SIG-M5 treated with dmso at 0.1 percent for 504 hours (cell line): Measurements from ENCODE around the gene WDR45.

ENCODE experiments used
- DNase-seq: peaks from one replicate; lab custom pipeline; 2025; ENCODE audit not compliant: unreplicated experiment; lab: John Stamatoyannopoulos, UW

Gene WDR45

DNA sequence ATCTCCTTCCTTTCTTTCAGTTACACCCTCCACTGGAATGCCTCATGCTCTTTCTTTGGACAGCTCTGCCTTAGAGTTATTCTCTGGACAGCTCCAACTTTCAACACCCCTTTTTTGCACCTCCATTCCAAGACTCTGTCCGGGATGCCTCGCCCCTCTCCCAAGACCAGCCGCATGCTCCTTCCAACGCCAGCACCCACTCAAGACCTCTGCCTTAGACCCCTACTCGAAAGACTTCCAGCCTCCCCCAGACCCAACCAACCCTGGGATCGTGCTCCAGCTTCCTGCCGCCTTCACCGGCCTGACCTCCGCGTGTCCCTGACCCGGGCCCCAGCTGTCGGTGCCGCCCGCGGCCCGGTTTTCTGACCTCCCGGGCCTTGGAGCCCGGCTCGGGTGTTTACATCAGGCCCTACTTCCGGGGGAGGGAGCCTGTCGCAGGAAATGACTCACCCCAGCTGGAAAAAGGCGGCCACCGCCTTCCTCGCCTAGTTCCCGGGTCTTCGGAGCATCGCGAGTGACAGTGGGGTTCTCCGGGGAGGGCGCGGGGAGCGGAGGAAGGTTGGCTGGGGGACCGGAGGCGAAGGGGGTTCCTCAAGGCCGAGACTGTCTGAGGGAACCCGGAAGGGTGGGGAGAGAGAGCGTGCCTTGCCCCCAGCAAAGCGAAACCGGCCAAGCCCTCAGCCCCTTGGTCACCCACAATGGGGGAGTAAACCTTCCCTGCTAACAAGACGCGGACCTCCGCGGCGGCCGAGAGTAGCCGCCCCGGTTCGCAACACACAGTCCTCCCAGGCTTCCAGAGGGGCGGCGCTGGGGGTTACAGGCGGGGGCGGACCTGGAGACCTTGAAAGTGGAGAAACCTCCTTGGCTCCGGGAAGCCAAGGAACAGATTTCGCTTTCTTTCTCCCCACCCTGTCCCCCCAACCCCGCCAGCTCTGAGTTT, at the start of gene WDR45:
Gene WDR45 (minus strand): TSS at position 399 of the 940 bp plus-strand sequence. CDS start 1,792 bp downstream, outside the sequence.
- DNase-seq = peak; percentile 75

DNA sequence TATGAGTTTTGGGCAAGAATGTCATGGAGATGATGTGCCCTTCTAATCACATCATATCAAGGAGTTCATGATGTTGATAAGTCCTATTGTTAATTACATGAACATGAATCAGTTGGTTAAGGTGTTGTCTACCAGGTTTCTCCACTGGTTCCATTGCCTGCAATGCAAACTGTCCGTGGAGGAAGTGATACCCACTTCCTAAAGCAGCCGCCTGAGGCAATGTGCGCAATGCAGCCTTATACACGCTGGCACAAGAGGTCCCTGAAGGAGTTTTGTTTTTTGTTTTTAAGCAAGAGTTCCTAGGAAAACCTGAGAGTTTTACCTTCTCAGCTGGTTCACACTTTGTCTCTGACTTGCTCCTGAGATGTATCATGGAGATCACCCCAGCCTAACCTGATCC, 49.7 kb upstream of the WDR45 start:
- DNase-seq = peak; percentile 47

DNA sequence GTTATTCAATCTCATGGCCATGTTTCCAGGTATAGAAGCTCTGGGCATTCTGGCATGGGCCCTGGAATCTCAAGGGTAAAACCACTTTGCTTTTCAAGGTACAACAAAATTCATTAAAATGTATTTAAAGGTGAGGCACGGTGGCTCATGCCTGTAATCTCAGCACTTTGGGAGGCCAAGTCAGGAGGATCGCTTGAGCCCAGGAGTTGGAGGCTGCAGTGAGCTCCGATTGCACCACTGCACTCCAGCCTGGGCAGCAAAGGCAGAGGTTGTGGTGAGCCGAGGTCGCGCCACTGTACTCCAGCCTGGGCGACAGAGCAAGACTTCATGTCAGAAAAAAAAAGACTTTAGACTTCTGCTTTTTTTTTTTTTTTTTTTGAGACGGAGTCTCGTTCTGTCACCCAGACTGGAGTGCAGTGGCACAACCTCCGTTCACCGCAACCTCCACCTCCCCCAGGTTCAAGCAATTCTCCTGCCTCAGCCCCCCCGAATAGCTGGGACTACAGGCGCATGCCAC, 48.1 kb upstream of the WDR45 start:
- DNase-seq = peak; percentile 36

DNA sequence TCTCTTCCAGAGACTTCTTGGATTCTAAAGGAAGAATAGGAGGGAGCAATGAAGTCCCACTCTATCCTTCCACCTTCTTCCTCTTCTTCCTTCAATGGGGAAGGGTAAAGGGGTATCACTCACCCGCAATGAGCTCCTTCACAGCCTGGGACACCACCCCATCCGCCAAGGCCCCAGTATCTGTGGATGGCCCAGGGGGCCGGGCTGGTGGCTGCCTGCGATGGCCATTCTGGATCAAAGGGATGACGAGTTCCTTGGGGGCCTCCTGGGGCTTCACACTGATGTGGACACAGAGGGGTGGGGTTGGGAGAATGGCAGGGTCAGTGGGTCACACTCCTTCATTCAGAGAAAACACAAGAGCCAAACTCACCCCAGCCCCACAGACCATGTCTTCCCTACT, 42.8 kb upstream of the WDR45 start:
- no peak for DNase-seq

DNA sequence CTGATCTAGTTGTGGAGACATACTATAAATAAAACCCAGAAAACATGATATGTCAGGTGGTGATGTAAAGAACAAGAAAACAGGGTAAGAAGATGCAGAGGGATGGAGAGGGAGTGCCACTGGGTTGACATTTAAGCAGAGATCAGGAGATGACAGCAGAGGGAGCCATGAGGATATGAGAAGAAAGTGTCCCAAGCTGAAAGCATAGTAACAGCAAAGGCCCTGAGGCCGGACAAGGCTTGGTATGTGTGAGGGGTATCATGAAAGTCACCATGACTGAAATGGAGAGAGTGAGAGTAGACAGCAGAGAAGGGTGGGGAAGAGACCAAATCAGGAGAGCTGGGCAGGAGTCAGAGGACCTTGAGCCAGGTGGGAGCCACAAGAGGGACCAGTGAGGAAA, 40.4 kb upstream of the WDR45 start:
- DNase-seq = no peak

DNA sequence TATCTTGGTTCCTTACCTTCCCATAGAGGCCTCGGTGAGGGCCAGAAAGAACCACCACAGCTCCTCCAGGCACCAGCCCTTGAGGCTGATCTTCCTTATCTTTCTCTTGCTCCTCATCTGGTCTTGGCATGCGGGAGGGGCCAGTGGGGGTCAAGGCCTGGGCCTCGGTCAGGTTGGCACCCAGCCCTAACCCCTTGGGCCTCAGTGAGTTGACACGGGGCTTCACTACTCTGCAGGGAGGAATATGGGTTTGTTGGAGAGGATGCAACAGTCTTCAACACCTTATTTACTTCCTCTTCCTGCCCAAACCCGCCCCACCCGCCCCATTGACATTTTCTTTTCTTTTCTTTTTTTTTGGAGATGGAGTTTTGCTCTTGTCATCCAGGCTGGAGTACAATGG, 37.9 kb upstream of the WDR45 start:
- no peak for DNase-seq

DNA sequence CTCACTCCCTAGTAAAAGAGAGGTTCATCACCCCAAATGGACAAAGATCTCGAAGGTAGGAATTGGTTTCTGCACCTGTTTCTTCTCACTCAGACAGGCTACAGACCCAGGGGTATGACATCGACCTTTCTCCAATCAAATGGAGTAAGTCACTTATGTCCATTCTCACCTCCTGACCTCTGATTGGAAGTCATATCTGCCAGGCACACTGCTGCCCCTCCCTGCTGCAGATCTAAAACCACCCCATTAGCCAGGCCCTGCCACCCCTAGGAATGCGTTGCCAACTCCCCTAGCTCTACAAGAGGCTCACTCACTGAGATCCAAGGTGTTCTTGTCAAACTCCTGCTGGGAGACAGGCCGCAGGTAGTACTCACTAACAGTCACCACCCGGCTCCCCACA, 37.0 kb upstream of the WDR45 start:
- DNase-seq = no peak

DNA sequence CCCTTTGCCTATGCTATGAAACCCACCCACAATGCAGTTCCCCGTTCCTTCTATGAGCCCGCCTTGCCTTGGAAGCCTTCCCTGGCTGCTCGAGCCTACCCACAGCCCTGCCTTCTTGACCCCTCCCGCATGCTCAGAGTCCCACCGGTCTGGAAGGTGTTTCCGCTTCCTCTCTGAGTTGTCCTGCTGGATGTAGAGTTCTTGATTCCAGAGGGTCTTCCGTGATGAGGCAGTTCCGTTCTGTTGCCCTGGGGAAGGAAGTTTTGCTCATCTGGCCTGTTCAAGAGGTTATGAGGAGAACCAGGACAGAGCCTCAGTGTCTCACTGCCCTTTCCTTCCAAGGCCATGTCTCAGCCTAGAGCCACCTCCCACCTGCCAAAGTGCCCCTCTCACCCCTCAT, 36.4 kb upstream of the WDR45 start:
- DNase-seq = no peak

DNA sequence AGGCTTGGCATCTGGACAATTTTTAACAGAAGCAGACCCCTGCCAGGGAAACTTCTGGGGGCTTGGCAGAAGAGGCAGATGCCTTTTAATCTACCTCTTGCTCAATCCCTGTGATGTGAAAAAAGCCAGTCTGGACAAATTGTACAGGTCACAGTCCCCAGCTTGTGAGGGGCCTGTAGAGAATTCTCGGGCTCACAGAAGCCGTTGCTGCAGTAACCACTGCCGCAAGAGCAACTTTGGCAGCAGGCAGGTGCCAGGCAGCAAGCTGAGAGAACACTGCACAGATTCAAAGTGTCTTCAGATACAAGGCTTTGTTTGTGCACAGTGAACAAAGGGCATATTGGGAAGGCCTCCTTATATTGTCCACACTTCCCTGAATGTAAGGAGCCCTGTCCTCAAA, 32.1 kb upstream of the WDR45 start:
- no peak for DNase-seq

DNA sequence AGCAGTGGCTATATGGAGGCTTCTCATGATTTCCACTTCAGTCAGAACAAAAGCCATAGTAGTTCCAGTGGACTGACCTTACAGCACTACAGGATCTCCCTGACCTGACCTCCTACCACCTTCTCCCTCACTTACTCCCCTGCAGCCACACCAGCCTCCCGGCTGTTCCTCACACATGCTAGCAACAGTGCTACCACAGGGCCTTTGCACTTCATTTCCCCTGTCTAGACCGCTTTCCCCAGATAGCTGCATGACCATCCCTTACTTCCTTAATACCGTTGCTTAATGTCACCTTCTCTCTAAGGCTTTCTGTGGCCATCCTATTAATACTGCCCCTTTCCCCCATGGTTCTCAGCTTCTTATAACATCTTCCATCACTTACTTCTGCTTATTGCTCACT, 30.7 kb upstream of the WDR45 start:
- no peak for DNase-seq

DNA sequence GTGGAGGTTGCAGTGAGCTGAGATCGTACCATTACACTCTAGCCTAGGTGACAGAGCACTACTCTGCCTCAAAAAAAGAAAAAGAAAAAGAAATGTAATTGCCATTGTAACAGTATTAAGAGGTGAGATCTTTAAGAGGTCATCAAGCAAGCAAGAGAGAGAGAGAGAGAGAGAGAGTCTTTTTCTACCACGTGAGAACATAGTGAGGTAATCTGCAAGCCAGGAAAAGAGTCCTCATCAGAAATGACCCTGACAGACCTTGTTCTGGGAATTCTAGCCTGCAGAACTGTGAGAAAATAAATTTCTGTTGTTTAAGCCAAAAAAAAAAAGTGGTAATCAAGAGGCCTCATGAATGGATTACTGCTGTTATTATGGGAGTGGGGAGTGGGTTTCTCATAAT, 29.0 kb upstream of the WDR45 start:
- no peak for DNase-seq

DNA sequence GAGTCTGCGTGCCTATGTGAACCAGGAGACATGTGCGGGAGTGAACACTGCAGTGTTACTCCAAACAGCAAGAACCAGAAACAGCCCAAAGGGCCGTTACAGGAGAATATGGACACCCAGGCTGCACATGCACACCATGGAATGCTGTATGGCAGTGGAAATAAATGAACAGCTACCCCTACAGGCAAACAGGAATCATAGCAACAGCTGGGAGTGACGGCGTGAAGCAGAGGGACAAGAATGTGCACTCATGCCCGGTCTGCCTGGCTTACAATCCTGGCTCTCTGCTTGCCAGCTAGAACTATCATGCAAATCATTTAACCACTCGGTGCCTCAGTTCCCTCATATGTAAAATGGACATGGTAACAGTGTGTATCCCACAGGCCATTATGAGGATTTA, 27.2 kb upstream of the WDR45 start:
- peak; percentile 39 for DNase-seq

DNA sequence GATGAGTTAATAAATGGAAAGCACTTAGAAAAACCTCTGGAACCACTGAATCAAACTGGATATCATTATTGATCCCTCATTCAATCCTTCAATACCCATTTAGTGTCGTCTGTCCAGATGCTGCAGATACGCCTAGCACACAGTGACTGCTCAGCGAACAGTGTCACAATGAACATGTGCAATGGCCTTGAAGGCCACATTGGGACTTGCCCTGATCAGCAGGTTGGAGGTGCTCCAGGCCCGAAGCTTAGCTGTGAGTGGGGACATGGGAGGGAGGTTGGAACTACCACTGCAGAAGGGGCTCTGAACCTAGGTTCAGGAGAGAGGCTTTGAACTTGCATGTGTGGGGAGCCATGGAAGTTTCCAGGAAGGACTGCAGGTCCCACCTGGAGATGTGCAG, 26.6 kb upstream of the WDR45 start:
- no peak for DNase-seq

DNA sequence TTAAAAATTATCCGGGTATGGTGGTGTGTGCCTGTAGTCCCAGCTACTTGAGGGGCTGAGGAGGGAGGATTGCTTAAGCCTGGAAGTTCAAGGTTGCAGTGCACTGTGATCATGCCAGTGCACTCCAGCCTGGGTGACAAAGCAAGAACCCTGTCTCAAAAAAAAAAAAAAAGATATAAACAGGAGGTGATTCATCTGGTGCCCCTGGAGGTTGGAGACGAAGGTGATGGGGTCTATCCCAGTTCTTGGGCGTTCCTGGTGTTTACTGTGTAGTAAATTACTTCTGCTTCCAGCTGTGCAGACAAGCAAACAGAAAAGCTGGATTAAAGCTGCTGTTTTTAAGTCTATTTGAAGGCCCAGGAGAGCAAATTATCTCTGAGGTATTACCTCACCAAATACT, 23.9 kb upstream of the WDR45 start:
- no peak for DNase-seq

DNA sequence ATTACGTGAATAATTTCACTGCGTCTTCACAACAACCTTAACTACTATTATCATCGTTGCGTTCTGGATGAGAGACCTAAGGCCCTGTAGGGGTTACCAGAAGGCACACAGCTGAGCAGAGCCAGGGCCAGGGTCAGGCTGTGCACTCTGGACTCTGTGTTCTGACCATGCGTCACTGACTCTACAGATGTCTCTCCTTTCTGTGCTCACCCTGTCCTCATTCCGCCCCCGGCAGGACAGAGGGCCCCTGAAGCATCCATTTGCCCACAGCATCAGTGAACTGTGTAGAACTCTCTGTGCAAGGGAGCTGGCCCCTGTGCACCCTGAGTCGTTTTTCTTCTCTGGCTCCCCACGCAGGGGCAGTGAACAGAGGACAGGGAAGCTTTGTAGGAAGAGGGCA, 22.5 kb upstream of the WDR45 start:
- DNase-seq = no peak

DNA sequence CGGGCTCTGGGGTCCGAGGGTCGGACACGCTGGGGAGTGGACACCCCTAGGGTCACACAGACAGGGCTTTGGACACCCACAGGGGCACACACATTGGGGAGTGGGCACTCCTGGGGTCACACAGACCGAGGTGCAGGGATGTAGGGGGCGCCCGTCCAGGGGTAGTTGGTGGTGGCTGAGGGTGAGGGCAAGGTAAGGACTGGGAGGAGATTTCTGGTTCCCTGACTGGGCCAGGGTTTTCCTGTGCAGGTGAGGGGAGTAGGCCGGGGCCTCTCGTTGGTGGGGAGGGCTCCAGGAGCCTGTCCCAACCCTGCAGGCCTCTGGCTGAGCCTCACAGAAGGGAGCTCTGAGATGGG, 21.9 kb upstream of the WDR45 start:
- no peak for DNase-seq

DNA sequence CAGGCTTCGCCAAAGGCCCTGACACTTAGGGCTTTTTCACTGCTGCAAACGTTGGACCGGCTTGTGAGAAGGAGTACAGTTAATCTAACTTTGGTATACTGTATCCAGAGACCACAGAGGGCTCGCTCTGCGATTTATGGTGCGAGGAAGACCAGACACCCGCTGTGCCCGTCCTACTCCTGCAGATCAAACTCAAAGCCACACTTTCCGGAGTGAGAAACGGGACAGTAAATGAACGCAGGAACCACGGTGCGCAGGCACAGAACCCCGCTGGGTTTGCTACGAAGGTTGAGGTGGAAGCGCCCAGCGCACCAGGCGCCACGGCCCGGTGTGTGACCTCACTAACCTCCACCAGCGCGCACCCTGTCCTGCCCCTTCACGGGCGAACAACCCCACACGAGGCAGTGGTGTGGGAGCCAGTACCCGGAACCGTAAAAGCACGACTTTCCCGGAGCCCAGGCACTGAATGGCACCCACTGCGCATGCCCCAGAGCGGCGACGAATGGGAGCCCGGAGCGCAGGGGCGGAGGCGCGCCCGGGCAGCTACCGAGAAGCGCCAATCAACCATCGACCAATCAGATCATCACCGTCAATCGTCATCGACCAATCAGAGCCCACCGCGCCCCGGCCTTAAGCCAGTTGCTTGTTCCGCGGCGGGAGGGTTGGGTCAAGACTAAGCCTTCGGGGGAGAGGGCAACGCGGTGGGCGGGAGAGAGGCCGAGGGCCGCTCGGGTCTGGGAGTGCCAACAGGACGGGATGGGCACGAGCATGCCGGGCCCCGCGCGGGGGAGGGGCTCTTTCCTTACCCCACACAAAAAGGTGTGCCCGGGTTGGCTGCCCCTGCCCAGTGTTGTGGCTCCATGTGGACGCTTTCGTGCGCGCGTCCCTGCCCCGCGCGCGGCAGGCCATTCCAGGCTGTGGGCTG, 21.3 kb upstream of the WDR45 start:
- DNase-seq = peak; percentile 89

DNA sequence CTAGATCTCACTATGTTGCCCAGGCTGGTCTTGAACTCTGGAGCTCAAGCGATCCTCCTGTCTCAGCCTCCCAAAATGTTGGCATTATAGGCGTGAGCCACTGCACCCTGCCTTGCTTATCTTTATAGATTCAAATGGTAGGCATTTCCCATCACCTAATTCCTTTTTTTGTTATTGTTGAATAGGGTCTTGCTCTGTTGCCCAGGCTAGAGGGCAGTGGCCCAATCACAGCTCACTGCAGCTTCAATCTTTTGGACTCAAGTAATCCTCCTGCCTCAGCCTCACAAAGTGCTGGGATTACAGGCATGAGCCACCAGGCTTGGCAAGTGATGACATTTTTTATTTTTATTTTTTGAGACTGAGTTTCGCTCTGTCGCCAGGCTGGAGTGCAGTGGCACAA, 16.7 kb upstream of the WDR45 start:
- no peak for DNase-seq

DNA sequence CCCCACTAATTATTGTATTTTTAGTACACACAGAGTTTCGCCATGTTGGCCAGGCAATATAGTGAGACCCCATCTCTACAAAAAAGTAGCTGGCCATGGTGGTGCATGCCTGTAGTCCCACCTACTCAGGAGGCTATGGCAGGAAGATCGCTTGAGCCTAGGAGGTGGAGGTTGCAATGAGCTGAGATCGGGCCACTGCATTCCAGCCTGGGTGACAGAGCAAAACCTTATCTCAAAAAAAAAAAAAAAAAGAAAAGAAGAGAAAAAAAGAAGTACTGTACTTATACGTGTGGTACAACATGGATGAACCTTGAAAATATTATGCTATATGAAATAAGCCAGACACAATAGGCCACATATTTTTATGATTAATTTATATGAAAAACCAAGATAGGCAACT, 9.9 kb upstream of the WDR45 start:
- no peak for DNase-seq

DNA sequence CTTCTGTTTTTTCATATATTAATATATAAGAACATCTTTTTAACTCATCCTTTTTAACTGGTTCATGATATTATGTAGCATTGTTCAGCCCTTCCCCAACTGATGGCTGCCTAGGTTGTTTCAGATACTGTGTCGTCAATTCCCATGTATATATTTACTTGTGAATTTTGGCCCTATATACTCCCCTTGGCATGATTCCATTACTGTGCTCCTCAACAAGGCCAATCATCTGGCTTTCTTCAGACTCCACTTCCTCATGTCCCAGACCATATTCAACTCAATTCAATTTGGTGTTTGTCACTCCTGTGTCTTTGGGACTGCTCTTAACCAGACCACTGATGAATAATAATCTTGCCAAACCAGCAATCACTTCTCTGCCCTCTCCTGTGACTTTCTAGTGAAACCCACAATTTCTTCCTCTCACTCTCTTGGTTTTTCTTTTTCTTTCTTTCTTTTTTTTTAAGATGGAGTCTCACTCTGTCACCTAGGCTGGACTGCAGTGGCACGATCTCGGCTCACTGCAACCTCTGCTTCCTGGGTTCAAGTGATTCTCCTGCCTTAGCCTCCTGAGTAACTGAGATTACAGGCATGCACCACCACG, 2.7 kb upstream of the WDR45 start:
- DNase-seq = no peak

DNA sequence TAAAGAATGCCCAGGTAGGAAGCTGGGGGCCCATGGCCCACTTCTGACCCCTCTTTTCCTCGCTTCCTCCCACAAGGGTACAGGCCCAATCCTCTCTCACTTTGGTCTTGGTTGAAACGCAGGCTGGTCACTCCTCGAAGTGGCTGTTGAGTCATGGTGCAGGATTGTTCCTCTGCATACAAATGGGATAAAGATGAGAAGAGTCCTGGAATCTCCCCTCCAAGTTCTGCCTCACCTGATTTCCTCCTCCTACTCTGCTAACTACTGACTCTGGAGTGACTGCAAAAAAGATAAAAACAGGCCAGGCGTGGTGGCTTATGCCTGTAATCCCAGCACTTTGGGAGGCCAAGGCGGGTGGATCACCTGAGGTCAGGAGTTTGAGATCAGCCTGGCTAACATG, 1.7 kb downstream of the WDR45 start:
- DNase-seq = no peak
